ENCODE results near the gene C1QTNF8.

C1QTNF8 gene

DNA sequence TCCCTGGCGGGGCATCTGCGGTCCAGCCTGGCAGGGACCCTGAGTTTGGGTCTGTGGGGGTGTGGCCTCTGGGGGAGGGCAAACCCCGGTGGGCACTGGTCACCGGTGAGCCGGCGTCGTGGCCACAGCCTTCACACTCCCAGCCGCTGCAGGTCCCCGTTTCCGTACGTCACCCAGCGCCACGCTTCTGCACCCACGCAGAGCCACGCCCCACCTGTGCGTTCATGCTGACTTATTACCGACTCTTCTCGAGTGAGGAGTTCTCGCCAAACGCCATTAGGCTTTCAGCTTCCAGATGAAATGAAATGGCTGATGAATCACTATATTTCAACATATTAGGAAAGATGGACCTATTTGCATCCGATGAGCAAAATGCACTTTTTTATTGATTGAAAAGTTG is 32.3 kb downstream of the C1QTNF8 start:
- FAIRE-seq, result no peak
- DNase-seq (ENCODE audit: low spot score), result no peak

DNA sequence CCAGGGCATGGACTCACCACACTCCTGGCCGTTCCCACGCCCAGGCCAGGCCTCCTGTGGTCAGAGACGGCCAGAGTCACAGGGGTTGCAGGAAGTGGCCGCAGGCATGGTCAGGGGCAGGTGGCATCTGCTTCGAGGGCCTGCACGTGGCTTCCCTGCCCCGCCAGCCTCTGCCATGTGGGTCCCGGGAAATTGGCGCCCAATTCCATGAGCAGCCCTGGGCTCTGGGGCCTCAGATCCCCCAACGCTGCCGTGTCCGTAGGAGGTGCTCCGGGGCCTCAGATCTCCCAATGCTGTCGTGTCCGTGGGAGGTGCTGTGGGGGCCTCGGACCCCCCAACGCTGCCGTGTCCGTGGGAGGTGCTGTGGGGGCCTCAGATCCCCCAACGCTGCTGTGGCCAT is 33.1 kb downstream of the C1QTNF8 start:
- no peak for DNase-seq (ENCODE audit: low spot score)
- FAIRE-seq, result no peak

DNA sequence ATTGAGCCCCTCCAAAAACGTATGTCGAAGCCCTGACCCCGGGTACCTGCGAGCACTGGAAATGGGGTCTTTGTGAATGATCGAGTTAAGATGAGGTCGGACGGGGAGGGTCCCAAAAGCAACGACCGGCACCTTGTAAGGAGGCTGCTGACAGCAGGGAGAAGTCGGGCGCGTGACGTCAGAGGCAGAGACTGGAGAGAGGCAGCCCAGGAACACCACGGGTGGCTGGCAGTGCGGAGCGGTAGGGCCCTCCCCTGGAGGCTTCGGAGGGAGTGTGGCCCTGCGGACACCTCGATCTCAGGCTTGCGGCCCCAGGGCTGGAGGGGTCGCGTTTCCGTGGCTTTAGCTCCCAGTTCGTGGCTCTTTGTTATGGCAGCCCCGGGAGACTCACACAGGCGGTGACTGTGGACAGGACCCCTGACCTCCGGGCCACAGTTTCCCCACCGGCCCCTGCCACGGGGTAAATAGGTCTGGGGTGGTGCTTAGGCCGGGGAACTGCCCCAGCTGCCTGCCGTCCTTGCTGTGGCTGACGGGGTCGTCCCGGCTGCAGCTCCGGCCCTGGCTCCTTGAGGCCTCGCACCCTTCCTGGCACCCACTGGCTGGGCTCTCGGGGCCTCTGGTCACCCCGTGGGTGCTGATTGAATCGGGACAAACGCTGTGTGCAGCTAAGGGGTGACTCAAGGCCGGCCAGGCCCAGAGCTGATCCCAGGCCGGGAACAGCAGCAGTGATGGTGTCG is 34.1 kb downstream of the C1QTNF8 start:
- DNase-seq (ENCODE audit: low spot score), result no peak
- FAIRE-seq, result no peak

DNA sequence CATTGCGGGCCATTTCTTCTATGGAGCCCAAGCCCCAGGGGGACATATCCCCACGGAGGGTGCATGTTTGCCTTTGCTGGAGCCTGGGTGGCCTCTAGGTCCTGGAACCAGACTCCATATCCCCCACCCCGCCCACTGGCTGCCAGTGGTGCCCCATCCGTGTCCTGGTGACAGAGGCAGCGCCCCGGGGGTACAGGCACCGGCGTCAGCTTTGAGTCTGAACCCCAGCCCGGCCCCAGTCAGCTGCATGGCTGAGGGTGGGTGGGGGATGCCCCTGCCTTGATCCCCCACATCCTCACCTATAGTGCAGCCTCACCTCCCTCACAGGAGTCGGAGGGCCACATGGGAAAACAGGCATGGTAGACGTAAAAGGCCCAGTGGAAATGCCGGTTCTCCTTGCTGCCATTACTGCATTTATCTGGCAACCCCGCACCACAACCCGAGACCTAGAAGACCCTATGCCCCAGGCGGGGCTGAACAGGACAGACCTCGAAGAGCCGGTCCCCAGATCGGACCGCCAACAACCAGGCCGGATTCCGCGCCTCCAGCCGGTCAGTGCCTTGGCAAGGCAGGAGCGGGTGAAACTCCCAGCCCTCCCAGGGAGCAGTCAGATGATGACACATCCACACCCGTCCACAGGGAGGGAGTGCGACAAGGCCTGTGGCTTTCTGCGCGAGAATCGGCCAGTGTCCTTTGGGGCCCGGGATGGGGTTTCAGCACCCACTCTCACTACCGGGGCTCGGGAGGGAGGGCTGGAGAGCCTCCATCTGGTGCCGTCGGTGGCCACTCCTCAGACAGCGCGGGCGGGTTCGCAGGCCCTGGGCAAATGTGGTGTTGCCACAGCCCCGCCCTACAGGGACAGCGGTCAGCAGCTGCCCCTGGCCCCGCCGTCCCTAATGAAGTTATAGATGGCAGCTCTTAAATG is 35.4 kb downstream of the C1QTNF8 start:
- FAIRE-seq (no peak), DNase-seq (ENCODE audit: low spot score) (no peak)

DNA sequence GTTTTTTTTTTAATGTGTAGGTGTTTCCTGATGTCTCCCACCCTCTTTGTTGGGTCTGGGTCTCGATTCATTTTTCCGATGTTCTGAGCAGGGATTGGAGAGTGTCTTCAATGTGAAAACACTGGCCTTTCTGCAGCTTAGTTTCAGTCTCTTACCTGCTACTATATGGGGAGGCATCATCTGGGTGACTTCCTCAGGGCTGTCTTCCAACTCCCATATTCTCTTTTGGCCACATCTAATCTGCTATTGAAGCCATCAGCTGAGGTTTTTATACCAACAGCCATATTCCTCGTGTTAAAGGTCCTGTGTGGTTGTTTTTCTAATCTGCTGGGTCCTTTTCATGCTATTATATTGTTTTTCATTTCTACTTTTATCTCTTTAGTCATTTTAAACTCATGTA is 36.7 kb downstream of the C1QTNF8 start:
- DNase-seq (ENCODE audit: low spot score) (no peak), FAIRE-seq (no peak)

DNA sequence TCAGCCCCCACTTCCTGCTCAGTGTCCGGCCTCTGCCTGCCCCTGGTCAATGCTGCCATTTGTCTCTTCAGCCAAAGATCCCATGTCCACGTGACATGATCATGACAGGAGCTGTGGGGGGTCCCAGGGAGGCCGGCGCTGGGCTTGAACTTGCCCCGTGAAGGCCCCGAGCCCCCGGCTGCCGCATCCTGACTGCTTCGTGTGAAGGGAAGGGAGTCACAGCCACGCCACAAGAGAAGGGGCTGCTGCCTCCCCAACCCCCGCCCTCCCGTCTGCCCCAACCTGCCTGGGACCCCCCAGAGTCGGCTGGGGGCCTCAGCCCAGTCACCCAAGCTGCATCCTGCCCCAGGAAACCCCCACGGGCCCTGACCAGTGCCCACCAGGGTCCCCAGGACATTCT is 37.8 kb downstream of the C1QTNF8 start:
- DNase-seq (ENCODE audit: low spot score) (no peak), FAIRE-seq (no peak)

DNA sequence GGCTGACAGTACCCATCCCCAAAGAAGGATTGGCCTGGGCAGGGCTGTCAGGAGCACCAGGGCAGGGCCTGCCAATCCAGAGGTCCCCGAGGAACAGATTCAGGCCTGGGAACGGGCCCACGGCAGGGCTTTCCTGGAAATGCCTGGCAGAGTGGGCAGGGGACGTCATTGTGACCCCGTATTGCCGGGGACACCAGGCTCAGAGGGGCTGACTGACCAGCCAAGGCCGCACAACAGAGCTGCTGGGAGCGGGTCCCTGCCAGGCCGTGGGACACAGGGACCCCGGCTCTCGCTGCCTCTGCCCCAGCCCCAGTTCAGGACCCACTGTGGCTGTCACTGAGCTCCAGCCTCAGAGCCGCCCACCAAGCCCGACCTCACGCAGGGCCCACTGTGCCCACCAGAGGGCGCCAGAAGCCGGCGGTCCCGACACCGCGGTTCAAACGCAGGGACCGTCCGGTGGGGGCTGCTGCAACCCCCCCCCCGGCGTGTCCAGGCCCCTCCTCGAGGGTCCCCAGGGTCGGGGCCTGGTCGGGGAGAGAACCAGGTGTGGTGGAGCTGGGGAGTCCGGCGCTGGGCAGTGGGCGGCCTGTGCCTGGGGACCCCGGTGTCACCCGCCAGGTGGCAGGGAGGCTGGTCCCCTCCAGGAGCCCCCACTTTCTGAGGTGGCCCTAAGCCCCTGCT is 38.7 kb downstream of the C1QTNF8 start:
- DNase-seq (ENCODE audit: low spot score), result no peak
- FAIRE-seq, result no peak

DNA sequence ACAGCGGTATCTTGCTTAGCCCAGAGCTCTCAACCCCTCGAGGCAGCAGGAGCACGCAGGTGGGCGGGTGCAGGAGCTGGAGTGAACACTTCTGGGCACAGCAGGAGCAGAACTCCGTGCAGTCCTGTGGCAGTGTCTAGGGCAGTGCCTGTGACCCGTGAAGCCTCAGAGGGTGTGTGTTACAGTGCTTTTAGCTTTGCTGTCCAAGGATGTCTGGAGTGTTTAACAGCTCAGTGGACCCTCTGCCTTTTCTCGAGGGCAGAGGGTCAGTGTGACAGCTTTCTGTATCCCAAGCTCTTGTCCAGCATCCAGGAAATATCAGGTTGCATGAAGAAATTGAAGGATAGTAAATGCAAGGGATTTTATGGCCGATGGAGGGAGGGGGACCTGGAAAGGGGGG is 39.8 kb downstream of the C1QTNF8 start:
- FAIRE-seq (no peak), DNase-seq (ENCODE audit: low spot score) (no peak)

DNA sequence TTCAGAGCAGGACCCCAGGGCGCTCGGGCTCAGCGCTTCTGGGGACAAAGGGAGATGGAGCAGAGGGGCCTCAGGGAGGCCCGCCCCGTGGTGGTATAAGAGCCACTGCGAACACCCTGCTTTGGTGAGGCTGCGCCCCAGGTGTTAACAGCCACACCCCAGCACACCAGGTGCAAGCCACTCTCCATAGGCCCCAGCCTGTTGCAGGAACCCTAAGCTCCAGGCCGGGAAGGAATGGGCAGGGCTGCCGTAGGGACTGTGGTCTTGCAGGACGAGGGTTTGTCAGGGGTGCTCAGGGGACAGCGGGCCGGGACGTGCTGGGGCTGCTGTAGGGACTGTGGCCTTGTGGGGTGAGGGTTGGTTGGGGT is 40.5 kb downstream of the C1QTNF8 start:
- FAIRE-seq (no peak), DNase-seq (ENCODE audit: low spot score) (no peak)

DNA sequence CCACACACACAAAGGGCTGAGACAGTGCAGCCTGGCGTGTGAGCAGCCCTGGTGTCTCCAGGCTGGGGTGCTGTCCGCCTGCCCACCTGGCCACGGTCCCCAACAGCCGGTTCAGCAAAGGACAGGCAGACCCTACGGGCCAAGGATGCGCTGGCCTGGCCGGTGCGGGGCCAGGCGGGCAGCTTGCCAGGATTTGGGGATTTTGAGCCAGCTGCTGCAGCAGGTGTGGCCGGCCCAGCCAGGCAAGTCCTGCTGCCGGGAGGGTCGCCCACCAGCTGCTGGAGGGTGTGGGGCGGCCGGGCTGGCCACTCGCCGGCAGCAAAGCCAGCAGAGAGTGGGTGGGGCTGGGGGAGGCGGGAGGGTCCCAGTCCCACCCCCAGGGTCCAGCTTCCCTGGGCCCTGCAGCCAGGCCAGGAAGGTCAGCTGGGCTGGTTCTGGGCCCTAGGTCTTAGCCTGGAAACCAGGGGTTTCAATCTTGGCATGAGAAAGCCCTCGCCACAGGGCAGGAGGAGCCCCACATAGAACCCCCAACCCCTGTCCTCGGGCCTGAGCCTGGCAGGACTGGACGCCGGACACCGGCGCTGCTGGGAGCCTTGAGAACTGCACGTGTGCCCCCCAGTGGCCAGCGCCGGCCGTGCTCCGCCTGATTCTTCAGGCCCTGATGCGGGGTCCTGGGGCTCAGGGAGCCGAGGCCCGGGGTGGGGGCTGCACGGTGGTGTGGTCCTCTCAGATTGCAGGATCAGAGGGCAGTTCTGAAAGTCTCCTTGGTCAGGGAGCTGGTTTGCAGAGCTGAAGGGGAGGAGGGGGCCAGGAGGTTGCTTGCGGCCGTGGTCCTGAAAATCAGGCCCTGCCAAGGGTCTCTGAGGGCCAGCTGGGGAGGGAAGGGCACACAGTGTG is 41.1 kb downstream of the C1QTNF8 start:
- DNase-seq (ENCODE audit: low spot score) (peak; percentile 40), FAIRE-seq (no peak)

DNA sequence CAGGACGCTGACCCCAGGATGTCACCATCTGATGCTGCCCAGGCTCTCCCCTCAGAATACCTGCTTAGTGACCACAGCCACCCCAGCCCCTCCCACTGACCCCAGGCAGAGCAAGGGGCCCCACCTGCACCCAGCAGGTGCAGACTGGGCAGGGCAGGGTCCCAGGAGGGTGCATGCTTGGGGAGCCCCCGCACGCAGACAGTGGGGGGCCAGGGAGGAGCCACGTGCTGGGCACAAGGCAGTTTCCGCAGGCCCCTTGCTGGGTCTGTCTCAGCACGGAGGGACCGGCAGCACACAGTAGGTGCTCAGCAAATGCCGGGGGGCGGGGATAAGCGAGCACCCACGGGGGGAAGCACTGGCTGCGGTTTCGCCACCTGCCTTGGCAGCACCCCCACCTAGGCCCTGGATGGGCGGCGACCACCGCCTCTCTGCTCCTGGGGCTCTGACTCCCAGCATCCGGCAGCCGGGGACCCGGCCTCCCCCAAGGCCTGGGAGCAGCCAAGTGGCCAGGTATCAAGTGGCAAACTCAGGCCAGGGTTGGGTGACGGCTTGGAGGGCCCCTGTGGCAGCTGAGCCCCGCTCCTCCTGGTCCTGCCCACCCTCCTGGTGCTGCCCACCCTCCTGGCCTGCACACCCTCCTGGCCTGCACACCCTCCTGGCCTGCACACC is 42.2 kb downstream of the C1QTNF8 start:
- FAIRE-seq, result peak; percentile 23
- no peak for DNase-seq (ENCODE audit: low spot score)

DNA sequence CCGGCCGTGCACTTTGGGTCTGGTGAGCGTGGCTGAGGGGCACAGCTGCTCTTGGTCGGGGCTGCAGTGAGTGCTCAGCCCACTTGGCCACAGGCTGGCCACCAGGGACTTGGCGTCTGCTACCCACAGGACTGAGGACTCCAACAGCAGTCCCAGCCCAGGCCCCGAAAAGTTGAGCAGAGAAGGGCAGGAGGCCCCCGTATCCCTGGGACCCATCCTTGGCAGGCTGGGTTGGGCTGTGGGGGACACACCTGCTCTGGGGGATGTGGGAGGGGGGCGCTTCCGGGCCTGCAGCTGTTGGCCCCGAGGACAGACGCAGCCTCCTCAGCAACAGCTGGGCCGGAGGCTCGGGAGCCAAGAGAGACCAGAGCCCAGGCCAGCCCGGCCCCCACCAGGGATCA is 42.9 kb downstream of the C1QTNF8 start:
- DNase-seq (ENCODE audit: low spot score) (no peak), FAIRE-seq (no peak)

DNA sequence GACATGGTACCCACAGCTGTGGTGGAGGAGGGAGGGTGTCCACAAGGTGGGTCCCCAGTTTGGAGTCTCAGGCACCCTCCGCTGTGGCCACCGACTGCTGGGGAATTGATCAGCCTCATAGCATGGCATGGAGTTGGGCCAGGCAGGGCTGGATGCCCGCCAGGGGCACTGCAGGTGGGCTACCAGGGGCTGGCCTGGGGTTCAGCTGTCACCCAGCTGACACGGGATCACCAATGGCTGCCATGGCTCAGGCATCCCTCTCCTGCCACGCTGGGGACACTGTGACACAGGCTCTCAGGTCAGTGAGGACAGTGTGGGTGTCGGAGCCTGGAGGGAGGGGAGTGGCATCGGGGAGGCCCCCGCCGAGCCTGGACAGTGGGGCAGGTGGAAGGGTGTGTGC is 43.3 kb downstream of the C1QTNF8 start:
- DNase-seq (ENCODE audit: low spot score), result no peak
- FAIRE-seq, result no peak

DNA sequence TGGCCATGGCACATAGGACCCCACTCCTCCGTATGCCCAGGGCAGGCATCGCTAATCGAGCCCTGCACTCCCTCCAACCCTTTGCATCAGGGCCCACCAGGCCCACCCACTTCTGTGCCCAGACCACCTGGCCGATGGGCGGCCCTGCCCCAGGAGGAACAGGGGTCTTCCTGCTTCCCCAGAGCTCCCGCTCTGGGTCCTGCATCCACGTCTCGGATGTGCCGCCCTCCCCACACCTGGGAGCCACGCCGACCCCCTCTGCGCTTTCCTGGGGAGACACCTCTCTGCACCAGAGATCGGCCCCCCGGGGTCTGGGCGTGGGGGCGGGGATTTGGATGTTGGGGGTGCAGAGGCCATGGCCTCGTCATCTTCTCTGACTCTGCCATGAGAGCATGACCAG is 44.6 kb downstream of the C1QTNF8 start:
- no peak for DNase-seq (ENCODE audit: low spot score)
- FAIRE-seq, result no peak

DNA sequence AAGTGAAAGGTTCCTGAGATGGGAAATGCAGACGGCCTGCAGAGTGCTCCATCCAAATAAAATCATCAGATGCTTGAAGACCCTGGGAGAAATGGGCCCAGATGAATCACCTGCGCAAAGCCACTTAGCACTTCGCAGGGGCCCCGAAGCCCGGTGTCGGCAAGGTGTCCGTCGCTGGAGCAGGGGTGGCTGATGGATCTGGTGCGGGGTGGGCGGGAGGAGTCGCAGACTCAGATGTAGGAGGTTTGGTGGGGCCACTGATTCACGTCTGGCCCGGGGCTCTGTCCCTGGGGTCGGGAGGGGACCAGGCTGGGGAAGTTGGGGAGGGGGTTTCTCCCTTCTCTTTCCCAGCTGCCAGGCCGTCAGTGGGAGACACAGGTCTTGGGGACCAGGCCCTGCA is 45.1 kb downstream of the C1QTNF8 start:
- DNase-seq (ENCODE audit: low spot score), result no peak
- FAIRE-seq, result no peak

DNA sequence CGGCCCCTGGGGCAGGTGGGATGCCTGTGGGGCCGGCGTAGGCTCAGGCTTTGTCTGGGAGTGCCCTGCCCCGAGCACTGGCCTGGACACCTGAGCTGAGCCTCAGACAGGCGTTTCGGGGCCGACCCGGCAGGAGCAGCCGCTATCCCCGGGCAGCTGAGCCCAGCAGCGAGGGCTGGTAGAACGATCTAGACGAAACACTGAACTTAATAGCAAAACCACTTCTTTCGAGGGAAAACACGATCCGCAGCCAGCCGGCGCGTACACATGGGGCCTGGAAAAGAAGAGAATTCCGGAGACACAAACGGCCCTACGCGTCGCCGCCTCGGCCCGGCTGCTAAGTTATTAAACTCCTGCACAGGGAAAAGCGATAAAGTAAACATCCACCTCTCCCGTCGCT is 45.5 kb downstream of the C1QTNF8 start:
- FAIRE-seq, result no peak
- no peak for DNase-seq (ENCODE audit: low spot score)

DNA sequence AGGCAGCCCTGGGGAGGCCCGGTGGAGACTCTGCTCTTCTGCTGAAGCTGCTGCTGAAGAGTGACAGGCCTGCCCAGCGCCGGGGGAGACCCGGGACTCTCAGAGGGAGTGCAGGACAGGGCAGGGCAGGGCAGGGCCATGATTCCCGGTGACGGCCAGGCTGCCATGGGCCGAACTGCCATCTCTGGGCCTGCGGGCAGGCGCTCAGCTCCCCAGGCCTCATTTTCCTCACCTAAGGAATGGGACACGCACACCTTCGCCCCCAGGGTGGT is 46.1 kb downstream of the C1QTNF8 start:
- FAIRE-seq, result no peak
- no peak for DNase-seq (ENCODE audit: low spot score)

DNA sequence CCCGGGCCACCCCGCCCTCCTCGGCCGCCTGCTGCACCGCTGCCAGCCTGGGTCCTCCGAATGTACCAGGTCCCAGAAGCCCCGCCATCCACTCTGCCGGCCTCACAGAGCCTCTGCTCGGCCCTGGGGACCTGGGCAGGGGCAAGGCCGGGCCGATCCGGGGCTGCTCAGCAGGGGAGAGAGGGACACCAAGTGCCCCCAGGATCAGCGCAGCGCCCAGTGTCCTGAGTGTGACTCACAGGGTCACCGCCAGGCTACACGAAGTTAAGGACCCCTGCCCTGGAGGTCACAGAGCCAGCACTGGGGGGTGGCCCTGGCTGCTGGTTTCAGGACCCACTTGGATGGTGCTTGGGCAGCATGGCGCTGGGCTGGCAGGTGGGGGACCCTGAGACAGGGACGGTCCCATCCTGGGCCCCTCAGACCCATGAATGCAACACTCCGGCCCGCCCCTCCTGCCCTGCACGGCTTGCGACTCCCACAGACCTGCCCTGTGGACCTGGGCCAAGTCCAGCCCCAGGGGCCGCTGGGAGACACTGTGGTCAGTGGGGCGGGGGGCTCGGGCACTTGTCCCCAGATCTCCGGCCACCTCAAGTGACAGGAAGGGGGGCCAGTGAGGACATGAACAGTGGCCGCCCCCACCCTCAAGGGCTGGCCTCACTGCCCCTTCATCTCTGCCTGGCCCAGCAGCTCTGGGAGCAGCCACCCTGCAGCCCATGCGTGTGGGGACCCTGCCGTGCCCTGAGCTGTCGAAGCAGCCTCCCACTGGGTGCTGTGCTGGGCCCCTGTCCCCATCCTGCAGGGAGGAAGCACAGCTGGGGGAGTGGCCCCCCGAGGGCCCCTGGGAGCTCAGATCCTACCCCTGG is 46.7 kb downstream of the C1QTNF8 start:
- FAIRE-seq, result no peak
- DNase-seq (ENCODE audit: low spot score), result no peak

DNA sequence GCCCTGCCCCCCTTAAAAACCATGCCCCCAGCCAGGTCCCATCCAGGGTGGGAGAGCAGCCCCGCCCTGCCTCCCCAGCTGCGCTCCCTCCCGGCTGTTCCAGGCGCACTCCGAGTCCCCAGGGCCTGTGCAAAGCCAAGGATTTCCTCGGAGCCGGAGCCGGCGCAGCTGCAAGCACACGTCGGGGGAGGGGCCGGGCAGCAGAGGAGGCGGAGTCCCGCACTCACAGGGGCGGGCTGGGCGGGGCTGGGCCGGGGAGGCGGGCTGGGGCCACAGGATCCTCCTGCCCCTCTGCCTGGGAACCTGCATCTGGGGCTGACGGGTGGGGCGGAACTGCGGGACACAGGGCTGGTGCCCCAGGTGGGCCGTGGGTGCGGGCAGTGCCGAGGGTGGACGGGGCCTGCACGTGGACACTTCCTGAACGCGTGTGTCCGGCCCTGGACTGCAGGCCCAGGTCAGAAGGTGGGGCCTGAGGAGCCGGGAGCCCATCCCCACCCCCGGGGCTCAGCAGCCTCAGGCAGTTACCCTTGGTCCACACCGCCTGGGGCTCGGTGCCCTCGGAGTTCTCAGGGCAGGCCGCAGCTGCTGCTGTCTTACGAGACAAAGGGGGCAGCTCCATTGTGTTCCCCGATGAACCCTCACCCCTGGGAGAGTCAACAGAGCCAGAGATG is 47.5 kb downstream of the C1QTNF8 start:
- DNase-seq (ENCODE audit: low spot score) (no peak), FAIRE-seq (no peak)

Measured in urothelium cell line (cell line).